ENCODE measurements around the gene TBC1D4.

- TF ChIP-seq FOXM1 (IDR thresholded peaks at IDR 0.05; ENCODE audit: borderline replicate concordance) (no peak), TARDBP (IDR thresholded peaks at IDR 0.05) (no peak), SP1 (IDR thresholded peaks at IDR 0.05) (no peak), FOXA1 (IDR thresholded peaks at IDR 0.05) (no peak), ELF4 (IDR thresholded peaks at IDR 0.05) (no peak), SUZ12 (IDR thresholded peaks at IDR 0.05) (no peak), ARNT (IDR thresholded peaks at IDR 0.05) (no peak), BHLHE40 (IDR thresholded peaks at IDR 0.05; ENCODE audit: borderline replicate concordance) (no peak), FOXK2 (IDR thresholded peaks at IDR 0.05) (no peak), NFRKB (IDR thresholded peaks at IDR 0.05) (no peak)
Measured at GRCh38 chr13:75321084-75321483, 160.9 kb downstream of the TBC1D4 start.

All from HEK293T (cell line).